ENCODE measurements around the gene ATP10D. TPM values are rescaled to one million over a fixed set of nuclear protein-coding genes. Genes with fewer than 3 reads are reported as not detected.

The ATP10D gene
- total and polyA plus RNA-seq, 8 donors, result 28.7 to 45.9 (median 32.3) TPM

- H3K36me3 ChIP-seq, result peaks cover 0 to 28% of the 10 kb centered on the region in 2 donors
- no peaks in the 10 kb centered on the region for H3K9me3 ChIP-seq
- H3K4me1 ChIP-seq, result no peaks in the 10 kb centered on the region
- H3K4me3 ChIP-seq, result no peak overlapping the region
- intact Hi-C loops (cut with DNase I), result no loop called here
- no peak for DNase-seq
- no peak for TF ChIP-seq CTCF (IDR thresholded peaks at IDR 0.05)
- no peak for ATAC-seq
- no peaks in the 10 kb centered on the region for H3K27me3 ChIP-seq
- H3K27ac ChIP-seq, result no peak overlapping the region
Measured at GRCh38 chr4:47560682-47561081, 75.6 kb downstream of the ATP10D start.

- Histone ChIP-seq H3K4me1 (no peaks in the 10 kb centered on the region), H3K36me3 (peaks cover 0 to 28% of the 10 kb centered on the region in 2 donors), H3K27ac (no peak overlapping the region), H3K4me3 (no peak overlapping the region), H3K9me3 (no peaks in the 10 kb centered on the region), H3K27me3 (no peaks in the 10 kb centered on the region)
- no peak for DNase-seq
- intact Hi-C loops (cut with DNase I), result no loop called here
- no peak for TF ChIP-seq CTCF (IDR thresholded peaks at IDR 0.05)
- no peak for ATAC-seq
Measured at GRCh38 chr4:47561331-47561730, 76.3 kb downstream of the ATP10D start.

- no peak for TF ChIP-seq CTCF (IDR thresholded peaks at IDR 0.05)
- Histone ChIP-seq H3K9me3 (no peaks in the 10 kb centered on the region), H3K36me3 (peaks cover 0 to 34% of the 10 kb centered on the region in 2 donors), H3K27me3 (no peaks in the 10 kb centered on the region), H3K27ac (no peak overlapping the region), H3K4me1 (no peaks in the 10 kb centered on the region), H3K4me3 (no peak overlapping the region)
- DNase-seq (no peak), ATAC-seq (no peak)
- intact Hi-C loops (cut with DNase I), result no loop called here
Measured at GRCh38 chr4:47562297-47562696, 77.2 kb downstream of the ATP10D start.

- intact Hi-C loops (cut with DNase I), result no loop called here
- H3K36me3 ChIP-seq, result peaks cover 0 to 42% of the 10 kb centered on the region in 2 donors
- H3K27me3 ChIP-seq, result no peaks in the 10 kb centered on the region
- no peak for TF ChIP-seq CTCF (IDR thresholded peaks at IDR 0.05)
- ATAC-seq (no peak), DNase-seq (no peak)
- H3K4me3 ChIP-seq, result no peak overlapping the region
- no peaks in the 10 kb centered on the region for H3K9me3 ChIP-seq
- no peak overlapping the region for H3K27ac ChIP-seq
- no peaks in the 10 kb centered on the region for H3K4me1 ChIP-seq
Measured at GRCh38 chr4:47566566-47566965, 81.5 kb downstream of the ATP10D start.

- Histone ChIP-seq H3K4me3 (no peak overlapping the region), H3K4me1 (no peaks in the 10 kb centered on the region), H3K9me3 (no peaks in the 10 kb centered on the region), H3K36me3 (peaks cover 0 to 42% of the 10 kb centered on the region in 2 donors), H3K27ac (no peak overlapping the region), H3K27me3 (no peaks in the 10 kb centered on the region)
- intact Hi-C loops (cut with DNase I), result no loop called here
- TF ChIP-seq CTCF (IDR thresholded peaks at IDR 0.05), result no peak
- ATAC-seq, result no peak
- no peak for DNase-seq
Measured at GRCh38 chr4:47566969-47567368, 81.9 kb downstream of the ATP10D start.
